Stimulated activated CD8-positive, alpha-beta memory T cell treated with anti-CD3 and anti-CD28 coated beads, Interleukin-7, amount 100 ng/mL, for 4 hours (primary cell): ENCODE results near the gene PPA2.
"Not testable (repeated sequence)": the region's sequence is repeated elsewhere in the genome, so short reads cannot be mapped to it uniquely, and the experiment has no call there.

Experiments
- DNase-seq, 2 donors: peaks; one replicate each; pipeline ENCODE4 v3.0.0-alpha.2; 2020; ENCODE audit warnings: low read depth in 2 of 2

The PPA2 gene

GRCh38 chr4:105458541-105458940, 15.3 kb downstream of the PPA2 start:
- DNase-seq, result not testable (repeated sequence)

GRCh38 chr4:105458001-105458400, 15.9 kb downstream of the PPA2 start:
- DNase-seq, result no peak

DNA sequence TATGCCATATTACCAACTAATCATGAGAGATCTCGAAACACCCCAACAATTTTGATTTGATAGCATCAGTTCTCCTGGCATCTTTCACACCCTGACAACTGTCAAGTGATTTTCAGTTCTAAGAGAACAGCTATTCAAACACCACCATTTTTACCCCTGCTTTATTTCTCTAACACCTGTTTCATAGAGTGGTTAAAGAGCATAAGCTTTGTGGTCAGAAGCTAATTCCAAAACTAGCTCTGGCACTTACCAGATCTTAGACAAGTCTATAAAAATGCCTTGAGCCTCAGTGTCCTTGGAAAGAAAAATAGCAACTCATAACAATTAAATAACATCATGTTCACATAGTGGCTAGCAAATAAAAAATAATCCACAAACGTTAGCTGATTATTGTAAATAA, 17.9 kb downstream of the PPA2 start:
- no peak for DNase-seq

DNA sequence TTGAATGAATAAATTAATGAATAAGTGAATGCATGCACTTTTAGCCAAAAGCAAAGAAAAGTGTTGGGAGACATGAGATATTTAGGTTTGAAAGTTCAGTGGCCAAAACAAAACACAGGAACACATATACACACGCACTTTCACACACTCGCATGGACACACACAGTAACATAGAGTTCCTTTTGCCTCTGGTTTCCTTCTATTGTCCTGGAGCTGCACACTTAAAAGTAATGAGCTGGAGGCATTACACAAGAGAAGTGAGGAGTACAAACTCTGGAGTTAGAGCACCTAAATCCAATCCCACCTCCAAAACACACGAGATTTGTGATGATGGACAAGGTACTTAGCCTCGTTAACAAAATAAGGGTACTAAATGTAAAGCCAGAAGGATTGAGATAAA, 18.7 kb downstream of the PPA2 start:
- DNase-seq, result no peak

DNA sequence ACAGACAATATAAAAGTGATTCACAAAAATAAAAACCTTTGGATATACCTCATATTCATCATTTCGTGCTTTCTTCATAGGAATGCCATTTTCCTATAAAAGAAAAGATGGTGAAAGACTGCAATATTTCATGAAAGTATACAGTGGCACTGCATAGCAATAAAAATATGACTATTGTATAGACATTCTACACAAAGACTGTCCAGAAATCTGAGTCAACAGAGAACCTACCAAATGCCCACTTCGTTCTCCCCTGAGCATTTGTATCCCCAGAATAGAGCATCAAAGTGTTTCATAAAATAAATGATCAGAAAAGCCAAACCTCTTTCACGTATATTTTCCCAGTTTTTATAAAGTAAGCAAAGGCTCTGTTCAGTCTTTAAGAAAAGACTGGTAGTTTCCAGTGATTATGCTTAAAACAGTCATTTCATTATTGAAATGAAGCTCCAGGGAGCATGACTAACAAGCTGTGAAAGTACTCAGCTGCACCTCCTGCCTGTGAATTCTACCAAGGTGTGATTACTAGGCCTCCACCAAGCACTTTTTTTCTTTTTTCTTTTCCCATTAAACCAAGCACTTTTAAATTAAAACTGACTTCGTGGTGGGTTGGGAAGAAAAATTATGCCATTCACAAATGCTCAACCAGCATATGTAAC, 20.2 kb downstream of the PPA2 start:
- DNase-seq, result no peak

DNA sequence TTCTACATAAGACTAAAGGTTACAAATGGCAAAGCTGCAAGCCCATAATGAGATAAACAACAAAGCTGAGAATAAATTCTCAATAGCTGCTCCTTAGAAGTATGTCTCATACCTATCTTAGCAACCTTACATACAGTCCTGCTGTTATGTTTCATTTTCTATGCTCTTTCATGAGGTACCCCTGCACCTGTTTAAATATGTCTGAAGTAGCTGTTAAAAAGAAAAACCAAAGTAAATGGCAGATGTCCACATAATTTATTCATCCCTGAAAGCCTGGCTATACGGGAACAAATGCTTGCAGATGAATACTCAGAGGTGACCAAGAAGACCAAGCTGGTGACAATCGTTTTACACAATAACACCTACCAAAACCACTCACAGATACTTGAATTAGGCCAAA, 22.5 kb downstream of the PPA2 start:
- DNase-seq, result no peak

- no peak for DNase-seq
Observed at GRCh38 chr4:105440890-105441289, 33.0 kb downstream of the PPA2 start.

DNA sequence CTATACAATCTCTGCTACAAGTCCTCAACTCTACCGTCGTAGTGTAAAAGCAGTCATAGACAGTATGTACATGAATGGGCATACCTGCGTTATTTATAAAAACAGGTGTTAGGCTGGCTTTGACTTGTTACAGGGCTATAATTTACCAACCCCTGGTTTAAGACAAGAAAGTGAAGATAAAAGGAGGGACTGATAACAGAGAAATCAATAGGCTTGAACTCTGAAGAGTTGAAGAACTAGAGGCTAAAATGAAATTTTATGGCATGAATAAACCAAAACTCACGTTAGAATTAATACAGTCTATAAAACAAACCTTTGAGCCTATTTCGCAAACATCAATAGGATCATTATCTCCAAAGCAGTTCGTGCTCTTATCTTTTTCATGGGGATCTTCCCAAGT, 36.2 kb downstream of the PPA2 start:
- DNase-seq, result no peak

GRCh38 chr4:105436414-105436813, 37.4 kb downstream of the PPA2 start:
- DNase-seq, result no peak

DNA sequence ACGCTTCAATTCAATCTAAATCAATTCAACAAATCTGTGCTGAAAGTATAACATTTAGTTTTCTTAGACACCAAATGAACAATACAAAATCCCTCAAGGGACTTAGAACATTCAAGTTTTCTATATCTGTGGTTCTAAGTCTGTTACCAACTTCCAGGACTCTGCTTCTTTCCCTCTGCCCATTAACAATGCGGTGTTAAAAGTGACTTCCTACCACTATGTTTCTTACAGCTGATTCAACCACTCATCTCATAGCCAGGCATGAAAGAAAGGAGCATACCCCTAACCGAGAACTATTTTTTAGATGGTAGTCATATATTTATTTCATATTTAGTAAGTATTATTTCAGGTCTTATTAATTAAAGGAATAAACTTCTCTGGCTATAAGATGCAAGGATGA, 38.9 kb downstream of the PPA2 start:
- DNase-seq, result no peak

GRCh38 chr4:105433421-105433820, 40.4 kb downstream of the PPA2 start:
- no peak for DNase-seq

- no peak for DNase-seq
Observed at GRCh38 chr4:105432438-105432837, 41.4 kb downstream of the PPA2 start.

GRCh38 chr4:105430811-105431210, 43.1 kb downstream of the PPA2 start:
- no peak for DNase-seq

DNA sequence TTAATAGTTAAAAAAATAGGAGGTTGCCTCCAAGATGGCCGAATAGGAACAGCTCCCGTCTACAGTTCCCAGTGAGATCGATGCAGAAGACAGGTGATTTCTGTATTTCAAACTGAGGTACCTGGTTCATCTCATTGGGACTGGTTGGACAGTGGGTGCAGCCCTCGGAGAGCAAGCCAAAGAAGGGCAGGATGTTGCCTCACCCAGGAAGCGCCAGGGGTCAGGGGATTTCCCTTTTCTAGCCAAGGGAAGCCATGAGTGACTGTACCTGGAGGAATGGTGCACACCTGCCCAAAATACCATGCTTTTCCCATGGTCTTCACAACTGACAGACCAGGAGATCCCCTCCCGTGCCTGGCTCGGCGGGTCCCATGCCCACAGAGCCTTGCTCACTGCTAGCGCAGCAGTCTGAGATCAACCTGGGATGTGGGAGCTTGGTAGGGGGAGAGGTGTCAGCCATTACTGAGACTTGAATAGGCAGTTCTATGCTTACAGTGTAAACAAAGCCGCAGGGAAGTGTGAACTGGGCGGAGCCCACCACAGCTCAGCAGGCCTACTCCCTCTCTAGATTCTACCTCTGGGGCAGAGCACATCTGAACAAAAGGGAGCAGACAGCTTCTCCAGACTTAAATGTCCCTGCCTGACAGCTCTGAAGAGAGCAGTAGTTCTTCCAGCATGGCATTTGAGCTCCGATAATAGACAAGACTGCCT, 47.5 kb downstream of the PPA2 start:
- no peak for DNase-seq

DNA sequence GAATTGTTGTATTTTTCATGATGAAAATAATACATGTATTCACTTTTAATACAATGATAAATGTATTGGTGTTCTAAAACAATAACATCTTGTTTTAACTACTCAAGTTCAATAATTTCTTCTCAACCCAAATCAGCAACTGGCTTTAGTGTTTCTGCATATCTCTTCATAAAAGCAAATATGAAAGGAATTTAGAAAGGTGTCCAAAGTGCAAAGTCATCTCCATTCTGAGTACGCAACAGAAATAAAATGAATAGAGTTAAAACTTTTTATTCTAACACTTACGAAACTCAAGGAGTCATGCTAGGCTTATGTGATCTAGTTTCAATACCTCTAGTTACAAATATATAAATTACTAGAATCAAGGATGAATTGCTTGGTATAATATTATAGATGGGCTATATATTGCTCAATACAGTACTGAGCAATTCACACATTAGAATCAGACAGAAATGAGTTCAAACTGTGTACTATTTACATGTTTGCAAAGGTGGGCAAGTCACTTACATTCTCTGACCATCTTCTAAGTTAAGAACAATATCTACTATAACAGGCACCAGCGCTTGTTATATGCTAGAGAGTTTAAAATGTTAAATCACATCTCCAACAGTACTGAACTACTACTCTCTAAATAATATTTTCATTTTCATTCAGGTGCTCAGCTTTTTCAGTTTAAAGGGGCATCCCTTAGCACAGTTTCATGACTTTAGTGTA, 51.5 kb downstream of the PPA2 start:
- no peak for DNase-seq

GRCh38 chr4:105417624-105418023, 56.2 kb downstream of the PPA2 start:
- DNase-seq, result no peak

DNA sequence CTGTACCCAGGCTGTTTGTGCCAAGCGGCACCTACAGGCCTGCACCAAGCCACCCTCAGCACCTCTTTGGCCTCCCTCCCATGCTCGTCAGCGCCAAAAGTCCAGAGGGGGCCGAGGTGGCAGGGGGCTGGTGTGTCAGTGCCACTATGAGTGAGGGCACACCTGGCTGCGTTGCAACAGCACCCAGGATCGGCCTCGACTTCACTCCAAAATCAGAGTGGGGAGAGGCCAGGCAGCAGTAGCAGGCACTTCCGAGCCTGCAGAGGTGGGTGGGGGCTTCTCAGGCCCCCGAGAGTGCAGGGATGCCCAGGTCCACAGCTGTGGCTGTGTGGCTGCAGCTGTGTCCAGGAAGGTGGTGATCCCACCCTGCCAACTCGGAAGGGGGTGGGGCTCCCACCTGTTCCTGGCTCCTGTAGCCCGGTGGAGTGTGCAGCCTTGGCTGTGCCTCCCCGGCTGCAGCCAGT, 58.5 kb downstream of the PPA2 start:
- DNase-seq, result no peak

GRCh38 chr4:105414316-105414715, 59.5 kb downstream of the PPA2 start:
- DNase-seq, result no peak

DNA sequence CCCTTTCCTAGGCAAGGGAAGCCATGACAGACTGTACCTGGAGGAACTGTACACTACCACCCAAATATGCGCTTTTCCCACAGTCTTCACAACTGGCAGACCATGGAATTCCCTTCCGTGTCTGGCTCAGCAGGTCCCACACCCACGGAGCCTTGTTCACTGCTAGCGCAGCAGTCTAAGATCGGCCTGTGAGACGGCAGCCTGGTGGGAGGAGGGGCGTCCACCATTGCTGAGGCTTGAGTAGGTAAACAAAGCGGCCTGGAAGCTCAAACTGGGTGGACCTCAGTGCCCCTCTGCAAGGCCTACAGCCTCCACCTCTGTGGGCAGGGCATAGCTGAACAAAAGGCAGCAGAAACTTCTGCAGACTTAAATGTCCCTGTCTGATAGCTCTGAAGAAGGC, 64.7 kb downstream of the PPA2 start:
- DNase-seq, result not testable (repeated sequence)

- no peak for DNase-seq
Observed at GRCh38 chr4:105400901-105401677, 72.8 kb downstream of the PPA2 start.

- no peak for DNase-seq
Observed at GRCh38 chr4:105399532-105400161, 74.2 kb downstream of the PPA2 start.

DNA sequence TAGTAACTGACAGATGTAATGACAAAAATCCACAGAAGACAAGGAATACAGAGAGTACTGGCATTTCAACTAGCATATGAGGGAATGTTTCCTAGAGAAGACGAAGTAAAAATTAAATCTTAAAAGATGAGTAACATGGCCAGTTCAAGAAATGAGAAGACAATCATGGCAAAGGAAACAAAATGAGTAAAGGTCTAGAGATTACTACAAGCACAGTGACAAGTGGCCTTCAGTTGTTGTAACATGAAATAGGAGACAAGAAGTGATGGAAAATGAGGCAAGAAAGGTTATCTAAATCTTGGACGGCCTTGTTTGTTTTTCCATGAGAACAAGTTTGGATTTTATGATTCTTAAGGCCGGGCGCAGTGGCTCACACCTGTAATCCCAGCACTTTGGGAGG, 81.0 kb downstream of the PPA2 start:
- no peak for DNase-seq
